Measurements from ENCODE around the gene ADCY4.

- no peak for TF ChIP-seq GATA2 (IDR thresholded peaks at IDR 0.05; ENCODE audit: low read depth, low read length)
- TF ChIP-seq GATA3 (IDR thresholded peaks at IDR 0.05; ENCODE audit: low read depth, low read length): no peak
Observed at GRCh38 chr14:24332268-24332993, 2.4 kb downstream of the ADCY4 start.

Measured in SH-SY5Y (cell line).